Measurements from ENCODE around the gene MSI2. TPM values are rescaled to one million over a fixed set of nuclear protein-coding genes. Genes with fewer than 3 reads are reported as not detected.

Gene MSI2
- total RNA-seq, 6 experiments from 2014 or later, result 12.0 to 22.6 (median 19.4) TPM

DNA sequence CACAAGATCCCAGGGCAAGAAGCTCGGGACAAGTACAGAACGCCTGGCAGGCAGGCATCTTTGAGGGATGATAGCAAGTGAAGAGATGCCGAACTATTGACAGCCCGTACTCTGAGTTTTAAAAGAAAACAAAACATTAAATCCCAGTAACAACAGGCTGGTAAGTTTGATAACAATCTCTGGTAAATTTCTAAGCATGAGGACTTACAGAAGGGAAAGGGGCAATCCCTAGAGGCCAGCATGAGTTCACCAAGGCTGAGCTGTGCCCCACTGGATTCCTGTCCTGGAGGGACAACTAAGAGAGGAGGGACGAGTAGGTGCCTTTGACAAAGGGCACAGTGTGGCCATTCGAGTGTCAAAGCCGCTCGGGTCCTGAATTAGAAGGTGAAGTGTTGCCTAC lies 462.6 kb downstream of the MSI2 start:
- H3K4me3 ChIP-seq, result no peak overlapping the region
- no peaks in the 10 kb centered on the region for H3K36me3 ChIP-seq
- H3K27me3 ChIP-seq, result no peaks in the 10 kb centered on the region
- no peaks in the 10 kb centered on the region for H3K9me3 ChIP-seq
- ATAC-seq (no peak), DNase-seq (no peak)
- H3K27ac ChIP-seq, result no peak overlapping the region
- intact Hi-C loops (cut with DNase I), result no loop called here
- no peak for TF ChIP-seq POLR2A (IDR thresholded peaks at IDR 0.05)
- TF ChIP-seq, protein P1, sequence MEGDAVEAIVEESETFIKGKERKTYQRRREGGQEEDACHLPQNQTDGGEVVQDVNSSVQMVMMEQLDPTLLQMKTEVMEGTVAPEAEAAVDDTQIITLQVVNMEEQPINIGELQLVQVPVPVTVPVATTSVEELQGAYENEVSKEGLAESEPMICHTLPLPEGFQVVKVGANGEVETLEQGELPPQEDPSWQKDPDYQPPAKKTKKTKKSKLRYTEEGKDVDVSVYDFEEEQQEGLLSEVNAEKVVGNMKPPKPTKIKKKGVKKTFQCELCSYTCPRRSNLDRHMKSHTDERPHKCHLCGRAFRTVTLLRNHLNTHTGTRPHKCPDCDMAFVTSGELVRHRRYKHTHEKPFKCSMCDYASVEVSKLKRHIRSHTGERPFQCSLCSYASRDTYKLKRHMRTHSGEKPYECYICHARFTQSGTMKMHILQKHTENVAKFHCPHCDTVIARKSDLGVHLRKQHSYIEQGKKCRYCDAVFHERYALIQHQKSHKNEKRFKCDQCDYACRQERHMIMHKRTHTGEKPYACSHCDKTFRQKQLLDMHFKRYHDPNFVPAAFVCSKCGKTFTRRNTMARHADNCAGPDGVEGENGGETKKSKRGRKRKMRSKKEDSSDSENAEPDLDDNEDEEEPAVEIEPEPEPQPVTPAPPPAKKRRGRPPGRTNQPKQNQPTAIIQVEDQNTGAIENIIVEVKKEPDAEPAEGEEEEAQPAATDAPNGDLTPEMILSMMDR (IDR thresholded peaks at IDR 0.05), result no peak
- H3K4me1 ChIP-seq, result no peaks in the 10 kb centered on the region
- 75% methylated on average over 6 of the region's 8 CpGs for WGBS (ENCODE audit: insufficient coverage, low coverage, low lambda C conversion rate, missing lambda C conversion rate)

DNA sequence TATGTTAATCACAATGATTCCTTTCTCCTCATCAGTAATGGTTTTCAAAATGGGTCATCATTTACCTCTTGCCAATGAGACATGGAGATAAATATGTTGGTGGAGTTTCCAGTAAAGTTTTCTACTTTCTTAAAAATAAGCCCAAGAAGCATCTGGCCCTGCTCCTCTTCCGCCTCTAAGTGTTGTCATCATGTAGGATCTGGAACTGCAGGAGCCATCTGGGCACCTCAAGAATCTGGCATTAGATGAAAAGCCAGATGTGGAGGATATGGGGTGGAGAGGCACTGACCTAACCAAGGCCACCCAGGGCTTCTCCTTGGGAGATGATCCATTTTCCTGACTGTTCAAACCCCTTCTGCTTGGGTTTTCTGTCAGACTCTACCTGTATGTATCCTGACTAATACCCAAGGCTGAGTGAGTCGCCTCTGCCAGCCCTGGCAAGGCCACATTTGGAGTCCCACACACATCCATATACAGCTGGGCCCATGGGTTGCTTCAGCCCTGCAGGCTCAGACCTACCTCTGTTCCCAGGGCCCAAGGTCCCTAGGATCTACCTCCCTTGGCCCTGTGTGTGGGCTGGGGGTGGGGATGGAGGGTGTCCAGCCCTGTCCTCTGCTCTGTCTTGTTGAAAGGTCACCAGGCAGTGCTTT lies 464.2 kb downstream of the MSI2 start:
- no peaks in the 10 kb centered on the region for H3K4me1 ChIP-seq
- TF ChIP-seq POLR2A (IDR thresholded peaks at IDR 0.05), result no peak
- TF ChIP-seq, protein P1 (IDR thresholded peaks at IDR 0.05), result no peak
- no peaks in the 10 kb centered on the region for H3K27me3 ChIP-seq
- ATAC-seq, result no peak
- no peak for DNase-seq
- intact Hi-C loops (cut with DNase I), result no loop called here
- H3K4me3 ChIP-seq, result no peak overlapping the region
- H3K36me3 ChIP-seq, result no peaks in the 10 kb centered on the region
- no peak overlapping the region for H3K27ac ChIP-seq
- no peaks in the 10 kb centered on the region for H3K9me3 ChIP-seq
- WGBS (ENCODE audit: insufficient coverage, low coverage, low lambda C conversion rate, missing lambda C conversion rate), result 100% methylated on average over 1 of the region's 2 CpGs

- DNase-seq (no peak), ATAC-seq (no peak)
- 84% methylated on average over 3 of the region's 3 CpGs for WGBS (ENCODE audit: insufficient coverage, low coverage, low lambda C conversion rate, missing lambda C conversion rate)
- H3K27ac ChIP-seq, result no peak overlapping the region
- no peaks in the 10 kb centered on the region for H3K36me3 ChIP-seq
- H3K4me3 ChIP-seq, result no peak overlapping the region
- intact Hi-C loops (cut with DNase I), result no loop called here
- no peaks in the 10 kb centered on the region for H3K4me1 ChIP-seq
- H3K9me3 ChIP-seq, result no peaks in the 10 kb centered on the region
- H3K27me3 ChIP-seq, result no peaks in the 10 kb centered on the region
- TF ChIP-seq, protein P1 (IDR thresholded peaks at IDR 0.05), result no peak
- TF ChIP-seq POLR2A (IDR thresholded peaks at IDR 0.05), result no peak
Measured at GRCh38 chr17:57721967-57722703, 465.8 kb downstream of the MSI2 start.

- WGBS (ENCODE audit: insufficient coverage, low coverage, low lambda C conversion rate, missing lambda C conversion rate), result 80% methylated on average over 7 of the region's 7 CpGs
- Histone ChIP-seq H3K27me3 (no peaks in the 10 kb centered on the region), H3K36me3 (no peaks in the 10 kb centered on the region), H3K27ac (no peak overlapping the region), H3K4me1 (no peaks in the 10 kb centered on the region), H3K4me3 (no peak overlapping the region), H3K9me3 (no peaks in the 10 kb centered on the region)
- ATAC-seq, result no peak
- intact Hi-C loops (cut with DNase I), result no loop called here
- TF ChIP-seq, protein P1 (IDR thresholded peaks at IDR 0.05), result no peak
- no peak for TF ChIP-seq POLR2A (IDR thresholded peaks at IDR 0.05)
- no peak for DNase-seq
Measured at GRCh38 chr17:57722704-57723043, 466.4 kb downstream of the MSI2 start.

All from right lobe of liver (tissue), 6 donors.